MM.1S (cell line): ENCODE measurements around the gene HSF4.

Source experiments
- EZH2 ChIP-seq: fragments of 300-600 bp; sonication (generic); optimal IDR thresholded peaks from 2 replicates; pipeline ENCODE3; 2017; ENCODE audit warnings: low read depth, mild to moderate bottlenecking, antibody characterized with exemption, low read length, mixed read lengths
- TF ChIP-seq, protein P1 (sequence below): fragments of 300-600 bp; sonication (generic); IDR thresholded peaks from 2 replicates; pipeline ENCODE4 v1.5.1; 2016; ENCODE audit warnings: antibody characterized with exemption, low read length, mixed read lengths

DNA sequence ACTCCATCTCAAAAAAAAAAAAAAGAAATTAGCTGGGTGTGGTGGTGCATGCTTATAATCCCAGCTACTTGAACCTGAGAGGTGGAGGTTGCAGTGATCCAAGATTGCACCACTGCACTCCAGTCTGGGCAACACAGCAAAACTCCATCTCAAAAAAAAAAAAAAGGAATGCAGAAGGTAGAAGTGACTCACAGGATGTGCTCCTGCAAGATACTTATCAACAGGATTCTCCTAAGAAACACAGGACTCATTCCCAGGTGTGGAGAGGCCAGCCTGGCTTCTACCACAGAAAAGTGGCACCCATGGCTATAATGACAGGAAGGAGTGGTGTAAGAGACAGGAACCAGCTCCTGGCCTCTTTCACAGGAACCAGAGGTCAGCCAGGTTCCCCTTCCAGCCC lies 48.2 kb downstream of the HSF4 start:
- TF ChIP-seq, protein P1, sequence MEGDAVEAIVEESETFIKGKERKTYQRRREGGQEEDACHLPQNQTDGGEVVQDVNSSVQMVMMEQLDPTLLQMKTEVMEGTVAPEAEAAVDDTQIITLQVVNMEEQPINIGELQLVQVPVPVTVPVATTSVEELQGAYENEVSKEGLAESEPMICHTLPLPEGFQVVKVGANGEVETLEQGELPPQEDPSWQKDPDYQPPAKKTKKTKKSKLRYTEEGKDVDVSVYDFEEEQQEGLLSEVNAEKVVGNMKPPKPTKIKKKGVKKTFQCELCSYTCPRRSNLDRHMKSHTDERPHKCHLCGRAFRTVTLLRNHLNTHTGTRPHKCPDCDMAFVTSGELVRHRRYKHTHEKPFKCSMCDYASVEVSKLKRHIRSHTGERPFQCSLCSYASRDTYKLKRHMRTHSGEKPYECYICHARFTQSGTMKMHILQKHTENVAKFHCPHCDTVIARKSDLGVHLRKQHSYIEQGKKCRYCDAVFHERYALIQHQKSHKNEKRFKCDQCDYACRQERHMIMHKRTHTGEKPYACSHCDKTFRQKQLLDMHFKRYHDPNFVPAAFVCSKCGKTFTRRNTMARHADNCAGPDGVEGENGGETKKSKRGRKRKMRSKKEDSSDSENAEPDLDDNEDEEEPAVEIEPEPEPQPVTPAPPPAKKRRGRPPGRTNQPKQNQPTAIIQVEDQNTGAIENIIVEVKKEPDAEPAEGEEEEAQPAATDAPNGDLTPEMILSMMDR, result no peak
- no peak for TF ChIP-seq EZH2
